ENCODE data around the gene SRGAP3.

DNA sequence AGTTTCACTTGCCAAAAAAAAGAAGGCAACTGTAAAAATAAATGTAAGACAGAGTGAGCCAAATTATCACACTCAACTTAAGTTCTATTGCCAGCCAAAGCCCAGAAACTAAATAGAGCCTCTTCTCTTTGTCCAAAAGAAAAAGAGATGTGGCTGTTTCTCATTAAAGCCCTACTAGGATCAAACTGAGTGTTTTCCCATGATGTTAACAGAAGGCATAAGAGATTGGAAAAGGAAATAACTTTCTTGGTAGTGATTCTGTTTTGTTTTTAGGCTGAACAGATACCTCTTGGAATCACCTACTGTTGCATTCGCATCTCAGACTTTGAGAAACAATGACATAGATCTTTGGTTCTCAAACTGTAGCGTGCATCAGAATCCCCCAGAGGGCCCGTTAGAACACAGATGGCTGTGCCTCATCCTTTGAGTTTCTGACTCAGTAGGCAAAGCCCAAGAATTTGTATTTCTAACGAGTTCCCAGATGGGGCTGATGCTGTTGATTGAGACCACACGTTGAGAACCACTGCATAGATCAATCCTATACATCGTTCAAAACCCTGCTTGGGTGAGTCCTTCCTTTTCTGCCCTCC is 42.5 kb upstream of the SRGAP3 start:
- TF ChIP-seq, protein P1, sequence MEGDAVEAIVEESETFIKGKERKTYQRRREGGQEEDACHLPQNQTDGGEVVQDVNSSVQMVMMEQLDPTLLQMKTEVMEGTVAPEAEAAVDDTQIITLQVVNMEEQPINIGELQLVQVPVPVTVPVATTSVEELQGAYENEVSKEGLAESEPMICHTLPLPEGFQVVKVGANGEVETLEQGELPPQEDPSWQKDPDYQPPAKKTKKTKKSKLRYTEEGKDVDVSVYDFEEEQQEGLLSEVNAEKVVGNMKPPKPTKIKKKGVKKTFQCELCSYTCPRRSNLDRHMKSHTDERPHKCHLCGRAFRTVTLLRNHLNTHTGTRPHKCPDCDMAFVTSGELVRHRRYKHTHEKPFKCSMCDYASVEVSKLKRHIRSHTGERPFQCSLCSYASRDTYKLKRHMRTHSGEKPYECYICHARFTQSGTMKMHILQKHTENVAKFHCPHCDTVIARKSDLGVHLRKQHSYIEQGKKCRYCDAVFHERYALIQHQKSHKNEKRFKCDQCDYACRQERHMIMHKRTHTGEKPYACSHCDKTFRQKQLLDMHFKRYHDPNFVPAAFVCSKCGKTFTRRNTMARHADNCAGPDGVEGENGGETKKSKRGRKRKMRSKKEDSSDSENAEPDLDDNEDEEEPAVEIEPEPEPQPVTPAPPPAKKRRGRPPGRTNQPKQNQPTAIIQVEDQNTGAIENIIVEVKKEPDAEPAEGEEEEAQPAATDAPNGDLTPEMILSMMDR (IDR thresholded peaks at IDR 0.05), result no peak
- no peak for TF ChIP-seq POLR2A (IDR thresholded peaks at IDR 0.05)
